Ishikawa (cell line): ENCODE results near the gene LAD1.

ENCODE experiments used
- CEBPB ChIP-seq: IDR thresholded peaks from 2 replicates; pipeline ENCODE4 v1.6.1; 2012
- CREB1 ChIP-seq: IDR thresholded peaks from 2 replicates; pipeline ENCODE4 v1.6.1; 2012; ENCODE audit warnings: low read depth
- EGR1 ChIP-seq: IDR thresholded peaks from 2 replicates; pipeline ENCODE4 v1.6.1; 2012
- EP300 ChIP-seq: IDR thresholded peaks from 2 replicates; pipeline ENCODE4 v1.6.1; 2012; ENCODE audit warnings: borderline replicate concordance
- FOXM1 ChIP-seq: IDR thresholded peaks from 2 replicates; pipeline ENCODE4 v1.6.1; 2012; ENCODE audit warnings: low read depth, borderline replicate concordance
- NFIC ChIP-seq: IDR thresholded peaks from 2 replicates; pipeline ENCODE4 v1.6.1; 2012
- RAD21 ChIP-seq: IDR thresholded peaks from 2 replicates; pipeline ENCODE4 v1.6.1; 2012; ENCODE audit warnings: low read depth
- REST ChIP-seq: IDR thresholded peaks from 2 replicates; pipeline ENCODE4 v1.6.1; 2012; ENCODE audit warnings: low read depth, mild to moderate bottlenecking
- TAF1 ChIP-seq: IDR thresholded peaks from 2 replicates; pipeline ENCODE4 v1.6.1; 2012; ENCODE audit warnings: low read depth, mild to moderate bottlenecking
- TCF12 ChIP-seq: IDR thresholded peaks from 2 replicates; pipeline ENCODE4 v1.6.1; 2012; ENCODE audit warnings: low read depth
- TEAD4 ChIP-seq: IDR thresholded peaks from 2 replicates; pipeline ENCODE4 v1.6.1; 2012
- USF1 ChIP-seq: IDR thresholded peaks from 2 replicates; pipeline ENCODE4 v1.6.1; 2012
- YY1 ChIP-seq: IDR thresholded peaks from 2 replicates; pipeline ENCODE4 v1.6.1; 2012; ENCODE audit warnings: low read depth
- ZBTB7A ChIP-seq: IDR thresholded peaks from 2 replicates; pipeline ENCODE4 v1.6.1; 2012; ENCODE audit warnings: low read depth
- TF ChIP-seq, protein P1 (sequence below): IDR thresholded peaks from 2 replicates; pipeline ENCODE4 v1.6.1; 2012

LAD1 gene

GRCh38 chr1:201391651-201392511, 7.2 kb downstream of the LAD1 start:
- TF ChIP-seq USF1, result peak; percentile 44; the same call in 1 of the 2 replicates
- TF ChIP-seq FOXM1, result no peak

- no peak for TF ChIP-seq EP300
- TF ChIP-seq USF1, result no peak
- no peak for TF ChIP-seq TEAD4
- no peak for TF ChIP-seq REST
- TF ChIP-seq CEBPB, result no peak
- TF ChIP-seq TCF12, result no peak
- TF ChIP-seq ZBTB7A, result no peak
- TF ChIP-seq YY1, result no peak
- no peak for TF ChIP-seq EGR1
Measured at GRCh38 chr1:201391225-201391624, 7.9 kb downstream of the LAD1 start.

- no peak for TF ChIP-seq ZBTB7A
- no peak for TF ChIP-seq FOXM1
- TF ChIP-seq NFIC, result no peak
- TF ChIP-seq YY1, result no peak
- no peak for TF ChIP-seq USF1
- no peak for TF ChIP-seq EGR1
- TF ChIP-seq REST, result no peak
- no peak for TF ChIP-seq CEBPB
- TF ChIP-seq EP300, result no peak
- no peak for TF ChIP-seq TCF12
- no peak for TF ChIP-seq RAD21
- no peak for TF ChIP-seq TEAD4
- TF ChIP-seq, protein P1, sequence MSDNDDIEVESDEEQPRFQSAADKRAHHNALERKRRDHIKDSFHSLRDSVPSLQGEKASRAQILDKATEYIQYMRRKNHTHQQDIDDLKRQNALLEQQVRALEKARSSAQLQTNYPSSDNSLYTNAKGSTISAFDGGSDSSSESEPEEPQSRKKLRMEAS, result no peak
- no peak for TF ChIP-seq TAF1
- no peak for TF ChIP-seq CREB1
Measured at GRCh38 chr1:201389051-201389450, 10.1 kb downstream of the LAD1 start.

- TF ChIP-seq REST, result no peak
- TF ChIP-seq, protein P1, result no peak
- TF ChIP-seq ZBTB7A, result no peak
- TF ChIP-seq YY1, result no peak
- TF ChIP-seq TAF1, result no peak
- no peak for TF ChIP-seq FOXM1
- no peak for TF ChIP-seq TCF12
- TF ChIP-seq USF1, result no peak
- no peak for TF ChIP-seq RAD21
- no peak for TF ChIP-seq NFIC
- no peak for TF ChIP-seq EGR1
- no peak for TF ChIP-seq TEAD4
- TF ChIP-seq EP300, result no peak
- no peak for TF ChIP-seq CREB1
- TF ChIP-seq CEBPB, result no peak
Measured at GRCh38 chr1:201386208-201386607, 12.9 kb downstream of the LAD1 start.
